H1 (cell line): ENCODE data around the gene KIF5C. TPM values are rescaled to one million over a fixed set of nuclear protein-coding genes. Genes with fewer than 3 reads are reported as not detected.

Source experiments
- CREB1 ChIP-seq: IDR thresholded peaks from 2 replicates; pipeline ENCODE4 v1.6.1; 2012; ENCODE audit warnings: inconsistent platforms
- E2F6 ChIP-seq: IDR thresholded peaks from 2 replicates; pipeline ENCODE4 v1.6.1; 2012; ENCODE audit warnings: inconsistent platforms
- EP300 ChIP-seq, 2 experiments: IDR thresholded peaks; 1 replicate in 1 of 2; 2 replicates in 1 of 2; pipeline ENCODE4 v1.6.1; 2011 to 2012; ENCODE audit warnings: low read depth in 2 of 2, low read length in 2 of 2, mild to moderate bottlenecking in 2 of 2, borderline replicate concordance in 1 of 2, inconsistent platforms in 1 of 2, moderate library complexity in 1 of 2
- EZH2 ChIP-seq: fragments of 200-600 bp; sonication (generic); IDR thresholded peaks from 2 replicates; pipeline ENCODE4 v1.7.1; 2012; ENCODE audit warnings: low read depth, mild to moderate bottlenecking, moderate library complexity, low read length, inconsistent platforms; ENCODE audit not compliant: severe bottlenecking
- HDAC2 ChIP-seq, 2 experiments: fragments of 300-600 bp in 1 of 2; sonication (generic) in 1 of 2; IDR thresholded peaks; 2 replicates each; pipeline ENCODE4 v1.6.1; 2011 to 2012; ENCODE audit warnings: low read depth in 2 of 2, low read length in 2 of 2, mild to moderate bottlenecking in 2 of 2, moderate library complexity in 2 of 2, borderline replicate concordance in 1 of 2, inconsistent platforms in 1 of 2
- KDM1A ChIP-seq: fragments of 200-600, 300-600 bp; sonication (generic); IDR thresholded peaks from 2 replicates; pipeline ENCODE4 v1.7.1; 2016; ENCODE audit warnings: mild to moderate bottlenecking, low read length, borderline replicate concordance
- MAX ChIP-seq: IDR thresholded peaks from 2 replicates; pipeline ENCODE4 v1.6.1; 2012; ENCODE audit warnings: inconsistent platforms
- SIX5 ChIP-seq: IDR thresholded peaks from 2 replicates; pipeline ENCODE4 v1.6.1; 2011; ENCODE audit warnings: mild to moderate bottlenecking, low read depth, low read length
- TAF1 ChIP-seq: IDR thresholded peaks from 2 replicates; pipeline ENCODE4 v1.6.1; 2011; ENCODE audit warnings: mild to moderate bottlenecking, low read depth, low read length
- TAF7 ChIP-seq: optimal IDR thresholded peaks from 2 replicates; pipeline ENCODE3; 2011; ENCODE audit warnings: low read depth, mild to moderate bottlenecking, inconsistent platforms, low read length, moderate library complexity, borderline replicate concordance
- ZNF274 ChIP-seq: IDR thresholded peaks from 2 replicates; pipeline ENCODE4 v1.7.0; 2012; ENCODE audit warnings: low read length, borderline replicate concordance; ENCODE audit errors: extremely low read depth
- polyA plus RNA-seq, 7 experiments: library from polyadenylated mRNA; depleted of rRNA in 3 of 7; stranded (reverse) in 5 of 7; unstranded in 2 of 7; fragments of >200 nt in 5 of 7; fragments of 200-250 nt in 2 of 7; gene quantifications; 1 replicate in 5 of 7; 2 replicates in 1 of 7; 4 replicates in 1 of 7; pipeline versions ENCODE4 v1.2.1 to v1.2.3, GENCODE V29; 2011 to 2013; ENCODE audit warnings: missing spikeins in 2 of 7, mixed read lengths in 2 of 7
- total RNA-seq: library from RNA; stranded (reverse); fragmentation: NEBNext Ultra II Directional; extraction: Animal tissue kit (Norgen Biotek cat#: 25700); gene quantifications from 2 replicates; pipeline ENCODE4 v1.2.1, GENCODE V29; 2021

Gene KIF5C
- total and polyA plus RNA-seq, 2 of the 8 experiments (the other 6 are each of a cell fraction or from before 2014, with no cell fraction given) = 16.3 to 66.4 TPM

GRCh38 chr2:148874868-148875341, at the start of gene KIF5C (continued):
- TF ChIP-seq MAX (peak; percentile 58), EP300 (IDR thresholded peaks at IDR 0.05; ENCODE audit: borderline replicate concordance in 1 of 2, low read depth in 2 of 2, low read length in 2 of 2) (no peak), KDM1A (no peak), TAF1 (peak; percentile 54), TAF7 (peak; percentile 32), SIX5 (peak; percentile 50; the same call in 1 of the 2 replicates), ZNF274 (no peak), EZH2 (no peak), E2F6 (no peak), HDAC2 (IDR thresholded peaks at IDR 0.05; ENCODE audit: borderline replicate concordance in 1 of 2, low read depth in 2 of 2, low read length in 2 of 2) (no peak), CREB1 (peak; percentile 85)
